H1 (cell line): Measurements from ENCODE around the gene NME4. TPM values are rescaled to one million over a fixed set of nuclear protein-coding genes. Genes with fewer than 3 reads are reported as not detected.

Source experiments
- CTCF ChIA-PET: fragments of 300-600 bp; sonication (Branson Sonifier 250); formaldehyde crosslinking; loops from one replicate; lab custom pipeline; 2021; ENCODE audit not compliant: partially characterized antibody; lab: Charles Lee
- POLR2A ChIA-PET: fragments of 300-600 bp; sonication (Branson Sonifier 250); formaldehyde crosslinking; loops from one replicate; lab custom pipeline; 2021; ENCODE audit warnings: inconsistent platforms; ENCODE audit not compliant: partially characterized antibody; lab: Charles Lee
- DNase-seq, 2 experiments: peaks; one replicate each; pipeline versions ENCODE4 v3.0.0 to v3.0.0-alpha.2; 2010 to 2022; ENCODE audit warnings: low spot score in 2 of 2, low read depth in 1 of 2, mixed read lengths in 1 of 2
- FAIRE-seq: peaks from 2 replicates; lab custom pipeline; 2011; peaks lifted over from hg19 to GRCh38; lab: Jason Lieb, UNC
- H2AFZ ChIP-seq: 2 replicates; pipeline ENCODE4 v1.8.1; 2012; ENCODE audit warnings: low read length, inconsistent platforms
- H2AK5ac ChIP-seq: 2 replicates; pipeline ENCODE4 v1.6.1; 2013; ENCODE audit warnings: low read depth, low read length
- H2BK120ac ChIP-seq: replicated peaks from 2 replicates; pipeline ENCODE3; 2013; ENCODE audit warnings: low read depth, low read length, inconsistent platforms
- H2BK12ac ChIP-seq: 2 replicates; pipeline ENCODE4 v1.6.1; 2013; ENCODE audit warnings: low read depth, low read length
- H2BK15ac ChIP-seq: 2 replicates; pipeline ENCODE4 v1.6.1; 2013; ENCODE audit warnings: low read length
- H2BK20ac ChIP-seq: 2 replicates; pipeline ENCODE4 v1.6.1; 2013; ENCODE audit warnings: low read length
- H2BK5ac ChIP-seq: 2 replicates; pipeline ENCODE4 v1.6.1; 2013; ENCODE audit warnings: low read depth, low read length
- H3K14ac ChIP-seq: 2 replicates; pipeline ENCODE4 v1.6.1; 2013; ENCODE audit warnings: inconsistent platforms; ENCODE audit not compliant: insufficient read length
- H3K18ac ChIP-seq: 2 replicates; pipeline ENCODE4 v1.6.1; 2013; ENCODE audit warnings: low read length; ENCODE audit errors: extremely low read depth
- H3K23ac ChIP-seq: 2 replicates; pipeline ENCODE4 v1.6.1; 2013; ENCODE audit warnings: inconsistent platforms; ENCODE audit not compliant: insufficient read length
- H3K23me2 ChIP-seq: 2 replicates; pipeline ENCODE4 v1.6.1; 2013; ENCODE audit warnings: low read depth, low read length
- H3K27ac ChIP-seq: 2 replicates; pipeline ENCODE4 v1.6.1; 2011; ENCODE audit warnings: low read depth, low read length, inconsistent platforms
- H3K27me3 ChIP-seq, 4 experiments: replicated peaks in 1 of 4; 1 replicate in 1 of 4; 2 replicates in 3 of 4; pipeline versions ENCODE4 v1.6.1 to v1.8.1; 2011 to 2013; ENCODE audit warnings: low read length in 3 of 4, mild to moderate bottlenecking in 3 of 4, inconsistent platforms in 2 of 4, mixed read lengths in 2 of 4, moderate library complexity in 1 of 4; ENCODE audit not compliant: control insufficient read depth in 3 of 4, insufficient read depth in 3 of 4; ENCODE audit errors: extremely low read depth in 1 of 4
- H3K36me3 ChIP-seq, 4 experiments: 2 replicates each; pipeline versions ENCODE4 v1.6.1 to v1.8.1; 2011 to 2013; ENCODE audit warnings: mild to moderate bottlenecking in 4 of 4, low read length in 3 of 4, moderate library complexity in 2 of 4, control low read depth in 1 of 4, inconsistent platforms in 1 of 4; ENCODE audit not compliant: insufficient read depth in 4 of 4, control insufficient read depth in 2 of 4
- H3K4ac ChIP-seq: replicated peaks from 2 replicates; pipeline ENCODE3; 2013; ENCODE audit warnings: low read length, low read depth, mixed read lengths, inconsistent platforms; ENCODE audit not compliant: insufficient read length
- H3K4me1 ChIP-seq, 4 experiments: replicated peaks in 1 of 4; 1 replicate in 1 of 4; 2 replicates in 3 of 4; pipeline versions ENCODE4 v1.6.1 to v1.8.1; 2011 to 2013; ENCODE audit warnings: low read length in 3 of 4, inconsistent platforms in 2 of 4, mixed read lengths in 1 of 4; ENCODE audit not compliant: insufficient read depth in 4 of 4, control insufficient read depth in 3 of 4
- H3K4me2 ChIP-seq, 2 experiments: 2 replicates each; pipeline versions ENCODE4 v1.6.1 to v1.8.1; 2011 to 2013; ENCODE audit warnings: low read depth in 2 of 2, low read length in 2 of 2, control low read depth in 1 of 2, inconsistent platforms in 1 of 2, mild to moderate bottlenecking in 1 of 2; ENCODE audit not compliant: insufficient read depth in 1 of 2
- H3K4me3 ChIP-seq, 4 experiments: fragments of 200-600, 300-600 bp in 1 of 4; sonication (generic), shearing (Covaris generic), sonication (Bioruptor Twin) in 1 of 4; 2 replicates each; pipeline versions ENCODE4 v1.5.1 to v1.8.1; 2011 to 2016; ENCODE audit warnings: low read length in 4 of 4, low read depth in 3 of 4, control low read depth in 2 of 4, inconsistent platforms in 2 of 4, mild to moderate bottlenecking in 2 of 4, mixed read lengths in 1 of 4, moderate library complexity in 1 of 4; ENCODE audit not compliant: insufficient read depth in 2 of 4; ENCODE audit errors: extremely low read depth in 1 of 4
- H3K56ac ChIP-seq: replicated peaks from 2 replicates; pipeline ENCODE3; 2013; ENCODE audit warnings: low read depth, mild to moderate bottlenecking, mixed read lengths, low read length, inconsistent platforms; ENCODE audit not compliant: insufficient read length
- H3K79me1 ChIP-seq: 2 replicates; pipeline ENCODE4 v1.6.1; 2013; ENCODE audit warnings: low read depth, low read length, control low read depth
- H3K79me2 ChIP-seq, 2 experiments: 2 replicates each; pipeline versions ENCODE4 v1.6.1 to v1.8.1; 2012 to 2013; ENCODE audit warnings: low read length in 2 of 2, mild to moderate bottlenecking in 2 of 2, inconsistent platforms in 1 of 2; ENCODE audit not compliant: insufficient read depth in 2 of 2, control insufficient read depth in 1 of 2
- H3K9ac ChIP-seq, 4 experiments: replicated peaks in 1 of 4; 1 replicate in 1 of 4; 2 replicates in 3 of 4; pipeline versions ENCODE4 v1.6.1 to v1.8.1; 2011 to 2013; ENCODE audit warnings: low read depth in 3 of 4, low read length in 3 of 4, control low read depth in 2 of 4, mild to moderate bottlenecking in 2 of 4, moderate library complexity in 2 of 4, inconsistent platforms in 1 of 4; ENCODE audit errors: extremely low read depth in 1 of 4
- H3K9me3 ChIP-seq, 2 experiments: 2 replicates each; pipeline versions ENCODE4 v1.6.1 to v1.8.1; 2012 to 2013; ENCODE audit warnings: mild to moderate bottlenecking in 2 of 2, moderate library complexity in 2 of 2, control low read depth in 1 of 2, inconsistent platforms in 1 of 2, low read depth in 1 of 2, low read length in 1 of 2, mixed read lengths in 1 of 2; ENCODE audit not compliant: insufficient read depth in 2 of 2
- H4K20me1 ChIP-seq, 2 experiments: replicated peaks in 1 of 2; 2 replicates each; pipeline versions ENCODE3 to v1.8.1; 2011 to 2013; ENCODE audit warnings: inconsistent platforms in 2 of 2, low read length in 2 of 2, mild to moderate bottlenecking in 1 of 2; ENCODE audit not compliant: insufficient read depth in 2 of 2, control insufficient read depth in 1 of 2
- H4K5ac ChIP-seq: 2 replicates; pipeline ENCODE4 v1.6.1; 2013; ENCODE audit warnings: low read length, low read depth, mixed read lengths, inconsistent platforms; ENCODE audit not compliant: insufficient read length
- H4K8ac ChIP-seq: 2 replicates; pipeline ENCODE4 v1.8.0; 2013; ENCODE audit warnings: mild to moderate bottlenecking, moderate library complexity, low read length, inconsistent platforms; ENCODE audit not compliant: insufficient read depth; ENCODE audit errors: extremely low read depth
- H4K91ac ChIP-seq: replicated peaks from 2 replicates; pipeline ENCODE3; 2013; ENCODE audit warnings: low read length, mixed read lengths, inconsistent platforms; ENCODE audit not compliant: insufficient read length
- BCL11A ChIP-seq, 2 experiments: IDR thresholded peaks; one replicate each; pipeline ENCODE4 v1.6.1; 2011; ENCODE audit warnings: low read depth in 2 of 2, low read length in 2 of 2, mild to moderate bottlenecking in 2 of 2
- MAX ChIP-seq: IDR thresholded peaks from 2 replicates; pipeline ENCODE4 v1.6.1; 2012; ENCODE audit warnings: inconsistent platforms
- PHF8 ChIP-seq: fragments of 200-600 bp; sonication (generic); conservative IDR thresholded peaks from 2 replicates; pipeline ENCODE4 v1.7.1; 2012; ENCODE audit warnings: low read depth, mild to moderate bottlenecking, inconsistent platforms, low read length, moderate library complexity
- POLR2A ChIP-seq, 2 experiments: IDR thresholded peaks; 1 replicate in 1 of 2; 2 replicates in 1 of 2; pipeline ENCODE4 v1.6.1; 2011; ENCODE audit warnings: low read depth in 2 of 2, low read length in 2 of 2, mild to moderate bottlenecking in 2 of 2; ENCODE audit errors: control extremely low read depth in 1 of 2
- POLR2AphosphoS5 ChIP-seq: IDR thresholded peaks from 2 replicates; pipeline ENCODE4 v1.6.1; 2011; ENCODE audit warnings: low read depth, low read length
- SUZ12 ChIP-seq: fragments of 200-600 bp; sonication (generic); IDR thresholded peaks from 2 replicates; pipeline ENCODE4 v1.6.1; 2012; ENCODE audit warnings: mild to moderate bottlenecking, inconsistent platforms, low read length, moderate library complexity, mixed read lengths
- TAF1 ChIP-seq: IDR thresholded peaks from 2 replicates; pipeline ENCODE4 v1.6.1; 2011; ENCODE audit warnings: mild to moderate bottlenecking, low read depth, low read length
- TAF7 ChIP-seq: optimal IDR thresholded peaks from 2 replicates; pipeline ENCODE3; 2011; ENCODE audit warnings: low read depth, mild to moderate bottlenecking, inconsistent platforms, low read length, moderate library complexity, borderline replicate concordance
- WGBS, 2 experiments: shearing (Covaris generic) in 1 of 2; methylation state at CpG; one replicate each; pipeline versions ENCODE4 v1.1.6 to v1.1.7; 2013 to 2015; ENCODE audit warnings: low lambda C conversion rate in 2 of 2, mixed read lengths in 2 of 2, inconsistent platforms in 1 of 2, low coverage in 1 of 2, missing lambda C conversion rate in 1 of 2; ENCODE audit not compliant: insufficient replicate concordance in 2 of 2, insufficient coverage in 1 of 2, insufficient read length in 1 of 2; ENCODE audit errors: extremely low coverage in 1 of 2, missing lambda C conversion rate in 1 of 2; 5-methylcytosine and 5-hydroxymethylcytosine counted together
- long read RNA-seq, 2 experiments: library from RNA in 1 of 2; library from capped mRNA in 1 of 2; stranded (forward); transcript quantifications; one replicate each; pipeline ENCODE4 v2.0.0, GENCODE V29; 2021; ENCODE audit warnings: inconsistent platforms in 1 of 2
- polyA minus RNA-seq, 3 experiments: library from RNA; depleted of rRNA, polyadenylated mRNA; stranded (reverse); fragments of >200 nt; gene quantifications; 1 replicate in 2 of 3; 2 replicates in 1 of 3; pipeline ENCODE4 v1.2.3, GENCODE V29; 2011
- polyA plus RNA-seq, 7 experiments: library from polyadenylated mRNA; depleted of rRNA in 3 of 7; stranded (reverse) in 5 of 7; unstranded in 2 of 7; fragments of >200 nt in 5 of 7; fragments of 200-250 nt in 2 of 7; gene quantifications; 1 replicate in 5 of 7; 2 replicates in 1 of 7; 4 replicates in 1 of 7; pipeline versions ENCODE4 v1.2.1 to v1.2.3, GENCODE V29; 2011 to 2013; ENCODE audit warnings: missing spikeins in 2 of 7, mixed read lengths in 2 of 7
- total RNA-seq: library from RNA; stranded (reverse); fragmentation: NEBNext Ultra II Directional; extraction: Animal tissue kit (Norgen Biotek cat#: 25700); gene quantifications from 2 replicates; pipeline ENCODE4 v1.2.1, GENCODE V29; 2021

The NME4 gene
- total RNA-seq = 408 and 418 TPM in 2 replicates
- polyA plus RNA-seq (2011; rRNA removed) = 863 and 1,107 TPM in 2 replicates
- polyA plus RNA-seq (2011; cell fraction: cytosol; rRNA removed) = 668 TPM
- polyA plus RNA-seq (2011; cell fraction: nucleus; rRNA removed) = 729 TPM
- 330 to 521 TPM (median 486 TPM) in 4 replicates for polyA plus RNA-seq (2012, experiment 1 of 2)
- 430 TPM for polyA plus RNA-seq (2012, experiment 2 of 2)
- polyA plus RNA-seq (2013, experiment 1 of 2) = 339 TPM
- 335 TPM for polyA plus RNA-seq (2013, experiment 2 of 2)
- 89.1 and 100 TPM in 2 replicates for polyA minus RNA-seq (2011; rRNA and poly(A)+ RNA removed)
- 116 TPM for polyA minus RNA-seq (2011; cell fraction: cytosol; rRNA and poly(A)+ RNA removed)
- 153 TPM for polyA minus RNA-seq (2011; cell fraction: nucleus; rRNA and poly(A)+ RNA removed)
- long read RNA-seq, experiment 1, transcript NME4-210 (2 exons, 1,861 nt) = minor isoform, 21 of 371 reads
- long read RNA-seq, experiment 1, transcript NME4-201 (5 exons, 995 nt) = major isoform, 201 of 371 reads
- long read RNA-seq, experiment 1, transcript NME4-203 (5 exons, 1,232 nt) = minor isoform, 5 of 371 reads
- long read RNA-seq, experiment 1, partial matches to known transcripts = 58 of 371 reads
- long read RNA-seq, experiment 1, other reads (novel, unspliced or antisense) = 77 of 371 reads
- long read RNA-seq, experiment 2, transcript NME4-201 (5 exons, 995 nt) = major isoform, 15 of 24 reads
- long read RNA-seq, experiment 2, partial matches to known transcripts = 1 of 24 reads
- long read RNA-seq, experiment 2, other reads (novel, unspliced or antisense) = 5 of 24 reads

DNA sequence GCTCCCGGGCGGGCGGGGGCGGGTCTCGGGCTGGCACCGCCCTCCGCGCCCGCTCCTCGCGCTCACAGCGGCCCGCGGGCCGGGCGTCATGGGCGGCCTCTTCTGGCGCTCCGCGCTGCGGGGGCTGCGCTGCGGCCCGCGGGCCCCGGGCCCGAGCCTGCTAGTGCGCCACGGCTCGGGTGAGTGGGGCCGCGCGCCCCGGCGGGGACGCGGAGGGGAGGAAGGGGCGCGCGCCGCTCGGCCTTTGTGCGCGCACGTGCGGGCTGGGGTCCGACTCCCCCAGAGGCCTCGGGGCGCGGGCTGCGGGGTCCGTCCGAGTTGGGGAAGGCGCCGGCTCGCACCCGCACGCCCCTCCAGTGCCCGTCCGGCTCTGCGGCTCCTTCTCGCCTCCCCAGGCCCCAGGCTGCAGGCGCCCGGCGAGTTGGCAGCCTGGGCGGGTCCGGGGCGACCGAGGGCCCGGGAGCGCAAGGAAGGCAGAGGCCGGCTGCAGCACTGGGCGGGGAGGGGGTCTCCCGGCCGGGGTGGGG, at the start of gene NME4:
NME4 (plus strand) TSS at position 65 of the 527 bp plus-strand sequence; CDS start at position 89, 24 bp downstream.
- peaks cover 2 to 21% of the 10 kb centered on the region in 2 experiments for H4K20me1 ChIP-seq
- H3K4me3 ChIP-seq = peak within 1 kb of the TSS; percentile 52 to 91 (median 70)
- no peak within 1 kb of the TSS for H3K56ac ChIP-seq
- peaks cover 0 to under 1% of the 10 kb centered on the region in 2 experiments; a peak in 2 of 4 replicates for H3K9me3 ChIP-seq
- H2BK15ac ChIP-seq = 0 out of 2 replicates have a peak within 1 kb of the TSS, but pooled peaks have one; percentile 3
- no peaks in the 10 kb centered on the region for H3K27me3 ChIP-seq
- peak within 1 kb of the TSS; percentile 62 for H3K18ac ChIP-seq
- CTCF ChIA-PET = interaction anchor here (1.2 to 1.8 kb wide), 2 partner anchors 16 to 93 kb away, joined by 4 read pairs; no protein-coding TSS in a partner anchor
- no peaks in the 10 kb centered on the region; a peak in 1 of 4 replicates for H3K79me2 ChIP-seq
- H2BK20ac ChIP-seq = no peak within 1 kb of the TSS
- no peak within 1 kb of the TSS for H2BK120ac ChIP-seq
- H3K23ac ChIP-seq = no peak within 1 kb of the TSS
- peak within 1 kb of the TSS; percentile 90 for H3K27ac ChIP-seq
- peak within 1 kb of the TSS; percentile 74 for H4K91ac ChIP-seq
- no peaks in the 10 kb centered on the region; the same call in 1 of the 2 replicates for H3K79me1 ChIP-seq
- H2AK5ac ChIP-seq = no peak within 1 kb of the TSS; the same call in 1 of the 2 replicates
- H4K5ac ChIP-seq = peak within 1 kb of the TSS; percentile 57
- peak within 1 kb of the TSS; percentile 68 to 95 (median 82); a peak in 5 of 7 replicates for H3K9ac ChIP-seq
- peak within 1 kb of the TSS; percentile 67 to 71 for H3K4me2 ChIP-seq
- H3K14ac ChIP-seq = no peak within 1 kb of the TSS
- POLR2A ChIA-PET = interaction anchor here (1.0 to 6.7 kb wide), 13 partner anchors 9 to 129 kb away, joined by 3 to 67 read pairs (median 4); partner anchors contain the start of genes MRPL28 and RAB11FIP3
- H2AFZ ChIP-seq = no peak within 1 kb of the TSS
- H2BK5ac ChIP-seq = peak within 1 kb of the TSS; percentile 91
- TF ChIP-seq POLR2AphosphoS5 (peak; percentile 56), POLR2A (IDR thresholded peaks at IDR 0.05; ENCODE audit: control extremely low read depth in 1 of 2, low read depth in 2 of 2, low read length in 2 of 2) (peak in 1 of 2 experiments; percentile 61; a peak in 1 of 3 replicates), SUZ12 (no peak), TAF7 (peak; percentile 48), PHF8 (peak; percentile 77), MAX (peak; percentile 74), BCL11A (IDR thresholded peaks at IDR 0.05; ENCODE audit: low read depth in 2 of 2, low read length in 2 of 2) (no peak), TAF1 (peak; percentile 66)
- H3K23me2 ChIP-seq = peaks cover 5% of the 10 kb centered on the region
- DNase-seq = peak in 1 of 2 experiments; percentile 73
- WGBS, 2 experiments = 3% methylated on average over 33 of the region's 75 CpGs; no CpG with 5 or more reads in 1 of the 2 experiments
- FAIRE-seq = no peak
- H4K8ac ChIP-seq = peak within 1 kb of the TSS; percentile 96
- peaks cover 7 to 18% (median 14%) of the 10 kb centered on the region in 4 experiments; a peak in 6 of 8 replicates for H3K36me3 ChIP-seq
- peak within 1 kb of the TSS; percentile 97 for H3K4ac ChIP-seq
- 0 out of 2 replicates have a peak within 1 kb of the TSS, but pooled peaks have one; percentile 80 for H2BK12ac ChIP-seq
- peaks cover 0 to 26% (median 13%) of the 10 kb centered on the region in 4 experiments; a peak in 6 of 7 replicates for H3K4me1 ChIP-seq
